ENCODE measurements around the gene TMEM176B.
"Not testable (repeated sequence)": the region's sequence is repeated elsewhere in the genome, so short reads cannot be mapped to it uniquely, and the experiment has no call there.

The TMEM176B gene

GRCh38 chr7:150823484-150824126 is 23.4 kb upstream of the TMEM176B start:
- DNase-seq (ENCODE audit: low read depth), result no peak
- no peak overlapping the region for H3K4me3 ChIP-seq (ENCODE audit: control insufficient read depth, low read depth, low read length)
- no peak for TF ChIP-seq CTCF (IDR thresholded peaks at IDR 0.05; ENCODE audit: control insufficient read depth, insufficient read depth, low read depth, low read length, missing control alignments)

GRCh38 chr7:150823043-150823442 is 22.9 kb upstream of the TMEM176B start:
- no peak overlapping the region for H3K4me3 ChIP-seq (ENCODE audit: control insufficient read depth, low read depth, low read length)
- DNase-seq (ENCODE audit: low read depth), result no peak
- no peak for TF ChIP-seq CTCF (IDR thresholded peaks at IDR 0.05; ENCODE audit: control insufficient read depth, insufficient read depth, low read depth, low read length, missing control alignments)

GRCh38 chr7:150820578-150821198 is 20.5 kb upstream of the TMEM176B start:
- TF ChIP-seq CTCF (IDR thresholded peaks at IDR 0.05; ENCODE audit: control insufficient read depth, insufficient read depth, low read depth, low read length, missing control alignments), result no peak
- no peak overlapping the region for H3K4me3 ChIP-seq (ENCODE audit: control insufficient read depth, low read depth, low read length)
- no peak for DNase-seq (ENCODE audit: low read depth)

- DNase-seq (ENCODE audit: low read depth), result no peak
- TF ChIP-seq CTCF (IDR thresholded peaks at IDR 0.05; ENCODE audit: control insufficient read depth, insufficient read depth, low read depth, low read length, missing control alignments), result no peak
- H3K4me3 ChIP-seq (ENCODE audit: control insufficient read depth, low read depth, low read length), result no peak overlapping the region
These were observed 20.0 kb upstream of the TMEM176B start for GRCh38 chr7:150820148-150820547.

GRCh38 chr7:150818971-150819370 is 18.8 kb upstream of the TMEM176B start:
- DNase-seq (ENCODE audit: low read depth), result no peak
- TF ChIP-seq CTCF (IDR thresholded peaks at IDR 0.05; ENCODE audit: control insufficient read depth, insufficient read depth, low read depth, low read length, missing control alignments), result no peak
- H3K4me3 ChIP-seq (ENCODE audit: control insufficient read depth, low read depth, low read length), result no peak overlapping the region

GRCh38 chr7:150814328-150815001 is 14.3 kb upstream of the TMEM176B start:
- TF ChIP-seq CTCF (IDR thresholded peaks at IDR 0.05; ENCODE audit: control insufficient read depth, insufficient read depth, low read depth, low read length, missing control alignments), result no peak

GRCh38 chr7:150807616-150808438 is 7.7 kb upstream of the TMEM176B start:
- DNase-seq (ENCODE audit: low read depth); H3K4me3 ChIP-seq (ENCODE audit: control insufficient read depth, low read depth, low read length): not testable (repeated sequence)

More at GRCh38 chr7:150814328-150815001, 14.3 kb upstream of the TMEM176B start:
- DNase-seq (ENCODE audit: low read depth), result no peak
- H3K4me3 ChIP-seq (ENCODE audit: control insufficient read depth, low read depth, low read length), result no peak overlapping the region

Measured in AG09309 (cell line).